Stimulated activated CD8-positive, alpha-beta memory T cell treated with anti-CD3 and anti-CD28 coated beads, Interleukin-4, amount 100 ng/mL, for 4 hours (primary cell): Measurements from ENCODE around the gene CLIC5.

ENCODE experiments used
- DNase-seq, 2 donors: peaks; one replicate each; pipeline ENCODE4 v3.0.0-alpha.2; 2020; ENCODE audit warnings: low read depth in 2 of 2, low spot score in 1 of 2

Gene CLIC5

GRCh38 chr6:46015119-46015968 lies at the start of gene CLIC5:
Gene CLIC5 (minus strand): TSS chr6:46015860. CDS start chr6:46015542, 318 bp downstream.
- peak in 1 of 2 donors; percentile 4 for DNase-seq

GRCh38 chr6:46062991-46063390 lies 47.3 kb upstream of the CLIC5 start:
- DNase-seq, result no peak

- DNase-seq, result no peak
These were observed 46.7 kb upstream of the CLIC5 start for GRCh38 chr6:46062312-46062711.

- DNase-seq, result no peak
These were observed 45.8 kb upstream of the CLIC5 start for GRCh38 chr6:46061497-46061896.

GRCh38 chr6:46059608-46060007 lies 43.9 kb upstream of the CLIC5 start:
- no peak for DNase-seq

- DNase-seq, result no peak
These were observed 43.3 kb upstream of the CLIC5 start for GRCh38 chr6:46058951-46059350.

GRCh38 chr6:46057792-46058191 lies 42.1 kb upstream of the CLIC5 start:
- no peak for DNase-seq

GRCh38 chr6:46056906-46057529 lies 41.4 kb upstream of the CLIC5 start:
- DNase-seq, result no peak

GRCh38 chr6:46054516-46054915 lies 38.9 kb upstream of the CLIC5 start:
- DNase-seq, result no peak

- DNase-seq, result no peak
These were observed 37.6 kb upstream of the CLIC5 start for GRCh38 chr6:46053039-46053933.

- DNase-seq, result no peak
These were observed 36.8 kb upstream of the CLIC5 start for GRCh38 chr6:46052479-46052878.

- DNase-seq, result no peak
These were observed 36.3 kb upstream of the CLIC5 start for GRCh38 chr6:46051962-46052361.

- DNase-seq, result no peak
These were observed 35.3 kb upstream of the CLIC5 start for GRCh38 chr6:46050845-46051405.

- no peak for DNase-seq
These were observed 33.1 kb upstream of the CLIC5 start for GRCh38 chr6:46048646-46049297.

GRCh38 chr6:46046558-46047174 lies 31.0 kb upstream of the CLIC5 start:
- no peak for DNase-seq

GRCh38 chr6:46044881-46045617 lies 29.4 kb upstream of the CLIC5 start:
- DNase-seq, result no peak

GRCh38 chr6:46042355-46042999 lies 26.8 kb upstream of the CLIC5 start:
- DNase-seq, result no peak

- no peak for DNase-seq
These were observed 24.6 kb upstream of the CLIC5 start for GRCh38 chr6:46040288-46040687.

GRCh38 chr6:46039646-46040045 lies 24.0 kb upstream of the CLIC5 start:
- DNase-seq, result no peak
